Endothelial cell of umbilical vein (primary cell): ENCODE measurements around the gene LZIC. TPM values are rescaled to one million over a fixed set of nuclear protein-coding genes. Genes with fewer than 3 reads are reported as not detected.

Source experiments
- BruUV-seq: library from RNA; stranded (reverse); fragments of 400-500 nt; replicated peaks from 2 replicates; lab custom pipeline; 2021; lab: Mats Ljungman, UMichigan
- CTCF ChIA-PET: fragments of 300-600, 350-600 bp; sonication (Branson Sonifier 250); formaldehyde crosslinking; loops from one replicate; lab custom pipeline; 2021; ENCODE audit warnings: antibody characterized with exemption, inconsistent platforms; lab: Charles Lee
- POLR2A ChIA-PET: fragments of 300-600, 350-600 bp; sonication (Branson Sonifier 250); formaldehyde crosslinking; loops from one replicate; lab custom pipeline; 2021; ENCODE audit warnings: antibody characterized with exemption, inconsistent platforms; lab: Charles Lee
- DNase-seq: peaks from one replicate; pipeline ENCODE4 v3.0.0-alpha.2; 2011; ENCODE audit warnings: low read depth, low spot score
- FAIRE-seq: peaks from 2 replicates; lab custom pipeline; 2011; peaks lifted over from hg19 to GRCh38; lab: Jason Lieb, UNC
- H2AFZ ChIP-seq: 2 replicates; pipeline ENCODE4 v1.6.0; 2012; ENCODE audit warnings: low read depth, low read length, control low read depth, inconsistent platforms
- H3K27ac ChIP-seq: 2 replicates; pipeline ENCODE4 v1.5.1; 2011; ENCODE audit warnings: low read depth, mild to moderate bottlenecking, control low read depth, low read length, moderate library complexity; ENCODE audit not compliant: insufficient read depth
- H3K27me3 ChIP-seq, 2 experiments: 2 replicates each; pipeline versions ENCODE4 v1.6.0 to v1.6.1; 2011; ENCODE audit warnings: low read length in 2 of 2, mixed read lengths in 1 of 2; ENCODE audit not compliant: control insufficient read depth in 2 of 2, insufficient read depth in 2 of 2
- H3K36me3 ChIP-seq, 2 experiments: 2 replicates in 1 of 2; 3 replicates in 1 of 2; pipeline ENCODE4 v1.5.1; 2011; ENCODE audit warnings: low read length in 2 of 2, mild to moderate bottlenecking in 1 of 2, moderate library complexity in 1 of 2; ENCODE audit not compliant: control insufficient read depth in 2 of 2, insufficient read depth in 2 of 2; ENCODE audit errors: extremely low read depth in 1 of 2
- H3K4me1 ChIP-seq: 3 replicates; pipeline ENCODE4 v1.5.1; 2011; ENCODE audit warnings: mild to moderate bottlenecking, low read length; ENCODE audit not compliant: control insufficient read depth, insufficient read depth; ENCODE audit errors: extremely low read depth
- H3K4me2 ChIP-seq: 2 replicates; pipeline ENCODE4 v1.6.1; 2011; ENCODE audit warnings: low read length, control low read depth, mixed read lengths; ENCODE audit not compliant: insufficient read depth
- H3K4me3 ChIP-seq, 3 experiments: fragments of 200-600 bp in 1 of 3; sonication (generic), shearing (Covaris generic) in 1 of 3; replicated peaks in 1 of 3; 2 replicates each; pipeline ENCODE4 v1.5.1; 2011 to 2016; ENCODE audit warnings: control low read depth in 3 of 3, low read length in 3 of 3, mild to moderate bottlenecking in 2 of 3, inconsistent platforms in 1 of 3, low read depth in 1 of 3, moderate library complexity in 1 of 3; ENCODE audit not compliant: insufficient read depth in 1 of 3
- H3K79me2 ChIP-seq: 2 replicates; pipeline ENCODE4 v1.6.0; 2012; ENCODE audit warnings: low read length, inconsistent platforms; ENCODE audit not compliant: control insufficient read depth, insufficient read depth
- H3K9ac ChIP-seq: replicated peaks from 2 replicates; pipeline ENCODE3; 2011; ENCODE audit warnings: low read length, control low read depth; ENCODE audit not compliant: insufficient read depth; ENCODE audit errors: extremely low read depth
- H3K9me1 ChIP-seq: replicated peaks from 3 replicates; pipeline ENCODE4 v1.6.0; 2011; ENCODE audit warnings: mild to moderate bottlenecking, low read length; ENCODE audit not compliant: control insufficient read depth, insufficient read depth; ENCODE audit errors: extremely low read depth
- H3K9me3 ChIP-seq: replicated peaks from 2 replicates; pipeline ENCODE4 v1.5.1; 2012; ENCODE audit warnings: low read length, inconsistent platforms; ENCODE audit not compliant: control insufficient read depth, insufficient read depth
- H4K20me1 ChIP-seq: replicated peaks from 2 replicates; pipeline ENCODE3; 2011; ENCODE audit warnings: mild to moderate bottlenecking, low read length; ENCODE audit not compliant: control insufficient read depth, insufficient read depth; ENCODE audit errors: extremely low read depth
- EZH2 ChIP-seq: IDR thresholded peaks from 2 replicates; pipeline ENCODE4 v1.6.1; 2012; ENCODE audit warnings: borderline replicate concordance, low read depth, mild to moderate bottlenecking, moderate library complexity, low read length, inconsistent platforms; ENCODE audit not compliant: severe bottlenecking
- FOS ChIP-seq: IDR thresholded peaks from 2 replicates; pipeline ENCODE4 v1.6.1; 2011; ENCODE audit warnings: mild to moderate bottlenecking, low read length, moderate library complexity, borderline replicate concordance; ENCODE audit not compliant: insufficient read depth
- GATA2 ChIP-seq: IDR thresholded peaks from 2 replicates; pipeline ENCODE4 v1.7.0; 2011; ENCODE audit warnings: low read depth, mild to moderate bottlenecking, moderate library complexity, mixed read lengths, low read length; ENCODE audit not compliant: insufficient read length, insufficient read depth
- JUN ChIP-seq: IDR thresholded peaks from 2 replicates; pipeline ENCODE4 v1.6.1; 2011; ENCODE audit warnings: borderline replicate concordance, low read depth; ENCODE audit not compliant: insufficient read length, insufficient read depth
- MYC ChIP-seq: IDR thresholded peaks from one replicate; pipeline ENCODE4 v1.6.1; 2011; ENCODE audit warnings: mild to moderate bottlenecking, low read depth, low read length
- POLR2A ChIP-seq: IDR thresholded peaks from 2 replicates; pipeline ENCODE4 v1.6.1; 2012; ENCODE audit warnings: low read depth, mild to moderate bottlenecking, control low read depth, low read length
- POLR2AphosphoS5 ChIP-seq: IDR thresholded peaks from 2 replicates; pipeline ENCODE4 v1.6.1; 2012; ENCODE audit warnings: low read depth, mild to moderate bottlenecking, control low read depth, low read length, moderate library complexity; ENCODE audit not compliant: insufficient read depth
- dilution Hi-C: fragments of 300-500 bp; cut with MboI; formaldehyde crosslinking; loops from one replicate; pipeline ENCODE4 v1.15.0; 2019; ENCODE audit warnings: low sequenced_read_pairs; ENCODE audit not compliant: extremely low pct_ligation_motif_present
- intact Hi-C: fragments of 100-400 bp; cut with micrococcal nuclease; formaldehyde crosslinking; loops from one replicate; pipeline ENCODE4 v1.10.0; 2022
- polyA plus RNA-seq, 4 experiments: library from polyadenylated mRNA; depleted of rRNA in 3 of 4; stranded (reverse) in 3 of 4; unstranded in 1 of 4; fragments of >200 nt; gene quantifications; 2 replicates each; pipeline versions ENCODE4 v1.2.1 to v1.2.3, GENCODE V29; 2011 to 2012; ENCODE audit warnings: missing spikeins in 1 of 4
- total RNA-seq: library from RNA; stranded (reverse); gene quantifications from 2 replicates; pipeline ENCODE4 v1.2.3, GENCODE V29; 2021
- TF ChIP-seq, protein P1 (sequence below): IDR thresholded peaks from 2 replicates; pipeline ENCODE4 v1.6.1; 2011; ENCODE audit not compliant: insufficient read depth, insufficient read length

LZIC gene
- total and polyA plus RNA-seq, 2 donors (not counting 3 experiments of a cell fraction or from before 2014, with no cell fraction given) = 3.7 to 23.4 TPM

DNA sequence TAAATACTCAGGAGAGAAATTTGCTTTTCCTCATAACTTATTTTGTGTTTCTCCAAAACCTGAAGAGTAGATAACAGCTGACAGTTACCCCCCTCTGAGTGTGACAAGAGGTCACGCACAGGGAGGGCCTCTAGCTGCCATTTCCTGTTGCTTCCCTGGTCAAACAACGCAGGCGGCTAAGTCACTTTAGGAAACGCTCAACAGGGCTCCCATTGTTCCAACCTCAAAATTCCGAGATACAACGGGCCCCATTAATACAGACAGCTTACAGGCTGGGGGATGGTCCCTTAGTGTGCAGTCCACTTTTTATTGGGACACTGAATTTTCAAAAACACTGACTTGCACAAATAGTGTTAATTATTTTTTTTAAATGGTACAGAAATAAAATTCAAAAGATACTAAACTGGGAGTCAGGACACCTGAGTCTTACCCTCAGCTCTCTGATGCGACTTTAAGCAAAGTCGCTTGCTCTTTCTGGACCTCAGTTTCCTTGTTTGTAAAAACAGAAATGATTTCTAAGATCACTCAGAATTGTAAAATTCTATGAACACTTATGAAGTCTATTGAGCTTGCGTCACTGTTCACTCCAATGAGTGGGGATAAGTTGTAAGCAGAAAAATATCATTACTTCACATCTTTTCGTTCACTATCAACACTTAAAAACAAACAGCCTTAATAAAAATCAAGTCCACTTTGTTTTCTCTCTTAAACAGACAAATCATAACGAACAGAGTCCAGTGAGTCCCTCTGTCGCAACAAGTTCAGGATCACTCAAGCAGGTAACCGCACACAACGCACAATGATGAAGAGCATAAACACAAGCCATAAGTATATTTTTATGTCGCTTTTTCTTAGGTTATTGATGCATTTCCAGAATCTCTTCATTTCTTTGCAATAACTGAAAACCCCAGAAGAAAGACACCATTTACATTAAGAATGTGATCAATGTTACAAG lies 13.5 kb downstream of the LZIC start:
- ChIA-PET POLR2A (no interaction called here), CTCF (interaction anchor here (0.7 to 1.7 kb wide), 2 partner anchors 13 to 16 kb away, joined by 5 to 7 read pairs; partner anchors contain the start of genes LZIC and NMNAT1)
- Histone ChIP-seq H3K4me2 (no peak overlapping the region), H3K27ac (no peak overlapping the region), H3K4me1 (no peaks in the 10 kb centered on the region), H3K27me3 (no peaks in the 10 kb centered on the region), H3K9ac (no peak overlapping the region), H3K36me3 (no peaks in the 10 kb centered on the region), H3K79me2 (no peaks in the 10 kb centered on the region), H4K20me1 (no peaks in the 10 kb centered on the region), H3K4me3 (no peak overlapping the region), H3K9me3 (no peaks in the 10 kb centered on the region), H3K9me1 (no peaks in the 10 kb centered on the region), H2AFZ (no peak overlapping the region)
- peak; percentile 59 for FAIRE-seq
- intact Hi-C loops (no loop called here), dilution Hi-C loops (no loop called here)
- no peak for DNase-seq
- no peak for TF ChIP-seq POLR2A
- TF ChIP-seq POLR2AphosphoS5 = no peak
- TF ChIP-seq JUN = no peak
- no peak for TF ChIP-seq EZH2
- no peak for TF ChIP-seq MYC
- no peak for TF ChIP-seq FOS
- TF ChIP-seq GATA2 = no peak
- TF ChIP-seq, protein P1, sequence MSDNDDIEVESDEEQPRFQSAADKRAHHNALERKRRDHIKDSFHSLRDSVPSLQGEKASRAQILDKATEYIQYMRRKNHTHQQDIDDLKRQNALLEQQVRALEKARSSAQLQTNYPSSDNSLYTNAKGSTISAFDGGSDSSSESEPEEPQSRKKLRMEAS = no peak
- BruUV-seq = no TSS peak
